Cardiac muscle cell (in vitro differentiated cells and primary cell): ENCODE data around the gene NUP85. TPM values are rescaled to one million over a fixed set of nuclear protein-coding genes. Genes with fewer than 3 reads are reported as not detected.

ENCODE experiments used
- DNase-seq, 2 donors: peaks; one replicate each; pipeline versions ENCODE4 v3.0.0 to v3.0.0-alpha.2; 2010 to 2017; ENCODE audit warnings: low read depth in 1 of 2, low spot score in 1 of 2
- H3K27ac ChIP-seq: fragments of 200-600 bp; sonication (generic); 2 replicates; pipeline ENCODE4 v1.5.1; 2016
- H3K27me3 ChIP-seq: fragments of 200-600 bp; sonication (generic); 2 replicates; pipeline ENCODE4 v1.6.0; 2016; ENCODE audit warnings: control low read depth
- H3K36me3 ChIP-seq: fragments of 200-600 bp; sonication (generic); 2 replicates; pipeline ENCODE4 v1.5.1; 2016; ENCODE audit warnings: control low read depth
- H3K4me1 ChIP-seq: fragments of 200-600 bp; sonication (generic); 2 replicates; pipeline ENCODE4 v1.8.1; 2017; ENCODE audit warnings: low read depth, mild to moderate bottlenecking, mixed run types
- H3K4me3 ChIP-seq: fragments of 200-600 bp; sonication (generic); 2 replicates; pipeline ENCODE4 v1.5.1; 2016; ENCODE audit warnings: mild to moderate bottlenecking
- H3K9me3 ChIP-seq: fragments of 200-600 bp; sonication (generic); 2 replicates; pipeline ENCODE4 v1.5.1; 2017; ENCODE audit warnings: low read depth, mild to moderate bottlenecking, control low read depth
- CTCF ChIP-seq: IDR thresholded peaks from 2 replicates; pipeline ENCODE4 v1.5.1; 2012; ENCODE audit warnings: low read depth, mild to moderate bottlenecking, low read length
- polyA plus RNA-seq: library from polyadenylated mRNA; unstranded; fragments of >200 nt; fragmentation: Nextera tagmentation; extraction: Ambion mirVana; gene quantifications from 2 replicates; pipeline ENCODE4 v1.2.1, GENCODE V29; 2016
- total RNA-seq: library from RNA; depleted of rRNA; stranded (reverse); fragments of >200 nt; gene quantifications from 2 replicates; pipeline ENCODE4 v1.2.3, GENCODE V29; 2016

NUP85 gene
- total and polyA plus RNA-seq, 2 experiments from 2014 or later, result 23.4 to 51.9 TPM

- Histone ChIP-seq H3K4me3 (no peak overlapping the region), H3K27ac (no peak overlapping the region), H3K4me1 (no peaks in the 10 kb centered on the region), H3K9me3 (no peaks in the 10 kb centered on the region), H3K27me3 (no peaks in the 10 kb centered on the region), H3K36me3 (peaks cover 37% of the 10 kb centered on the region)
- no peak for DNase-seq
- TF ChIP-seq CTCF, result no peak
Observed at GRCh38 chr17:75168998-75169397, 36.5 kb upstream of the NUP85 start.

GRCh38 chr17:75173526-75173925 lies 32.0 kb upstream of the NUP85 start:
- Histone ChIP-seq H3K36me3 (peaks cover 49% of the 10 kb centered on the region), H3K27ac (no peak overlapping the region), H3K9me3 (no peaks in the 10 kb centered on the region), H3K4me3 (no peak overlapping the region), H3K27me3 (no peaks in the 10 kb centered on the region), H3K4me1 (no peaks in the 10 kb centered on the region)
- TF ChIP-seq CTCF, result no peak
- no peak for DNase-seq

GRCh38 chr17:75174996-75175395 lies 30.5 kb upstream of the NUP85 start:
- H3K4me3 ChIP-seq, result no peak overlapping the region
- H3K36me3 ChIP-seq, result peaks cover 52% of the 10 kb centered on the region

GRCh38 chr17:75176625-75177024 lies 28.9 kb upstream of the NUP85 start:
- peaks cover 50% of the 10 kb centered on the region for H3K36me3 ChIP-seq
- peaks cover 9% of the 10 kb centered on the region for H3K4me1 ChIP-seq
- no peak overlapping the region for H3K4me3 ChIP-seq
- DNase-seq, result no peak
- no peaks in the 10 kb centered on the region for H3K27me3 ChIP-seq
- no peaks in the 10 kb centered on the region for H3K9me3 ChIP-seq
- TF ChIP-seq CTCF, result no peak
- no peak overlapping the region for H3K27ac ChIP-seq

More at GRCh38 chr17:75174996-75175395, 30.5 kb upstream of the NUP85 start:
- Histone ChIP-seq H3K9me3 (no peaks in the 10 kb centered on the region), H3K4me1 (no peaks in the 10 kb centered on the region), H3K27ac (no peak overlapping the region), H3K27me3 (no peaks in the 10 kb centered on the region)
- DNase-seq, result no peak
- no peak for TF ChIP-seq CTCF

GRCh38 chr17:75178453-75178852 lies 27.0 kb upstream of the NUP85 start:
- Histone ChIP-seq H3K4me1 (peaks cover 9% of the 10 kb centered on the region), H3K27ac (no peak overlapping the region), H3K27me3 (no peaks in the 10 kb centered on the region), H3K36me3 (peaks cover 37% of the 10 kb centered on the region), H3K4me3 (no peak overlapping the region), H3K9me3 (no peaks in the 10 kb centered on the region)
- no peak for DNase-seq
- no peak for TF ChIP-seq CTCF

- Histone ChIP-seq H3K27ac (peak overlapping the region; percentile 99), H3K36me3 (peaks cover 11% of the 10 kb centered on the region), H3K27me3 (no peaks in the 10 kb centered on the region), H3K4me1 (peaks cover 9% of the 10 kb centered on the region), H3K9me3 (no peaks in the 10 kb centered on the region), H3K4me3 (peak overlapping the region; percentile 85)
- no peak for TF ChIP-seq CTCF
- DNase-seq, result no peak
Observed at GRCh38 chr17:75181110-75181509, 24.4 kb upstream of the NUP85 start.
